Neural crest cell (in vitro differentiated cells): ENCODE results near the gene PANK4. TPM values are rescaled to one million over a fixed set of nuclear protein-coding genes. Genes with fewer than 3 reads are reported as not detected.
A peak's percentile ranks its signal among the peaks of the same experiment; 100 is the strongest.
"Not testable (repeated sequence)": the region's sequence is repeated elsewhere in the genome, so short reads cannot be mapped to it uniquely, and the experiment has no call there.

Experiments
- DNase-seq: peaks from one replicate; pipeline ENCODE4 v3.0.0; 2021; ENCODE audit warnings: low read depth, mixed read lengths, low spot score
- H3K27ac Mint-ChIP-seq: one replicate; pipeline ENCODE4 v1.8.0; 2021; ENCODE audit warnings: mild to moderate bottlenecking, mixed read lengths; ENCODE audit not compliant: unreplicated experiment
- H3K27me3 Mint-ChIP-seq: 2 replicates; pipeline ENCODE4 v1.8.0; 2021; ENCODE audit warnings: low read depth, mild to moderate bottlenecking, mixed read lengths
- H3K36me3 Mint-ChIP-seq: 2 replicates; pipeline ENCODE4 v1.8.0; 2021; ENCODE audit warnings: low read depth, mild to moderate bottlenecking, mixed read lengths
- H3K4me1 Mint-ChIP-seq: 2 replicates; pipeline ENCODE4 v1.8.0; 2021; ENCODE audit warnings: mixed read lengths
- H3K4me3 Mint-ChIP-seq: one replicate; pipeline ENCODE4 v1.8.0; 2021; ENCODE audit warnings: mild to moderate bottlenecking, mixed read lengths
- H3K9me3 Mint-ChIP-seq: 2 replicates; pipeline ENCODE4 v1.8.0; 2021; ENCODE audit warnings: mixed read lengths
- total RNA-seq: library from RNA; stranded (reverse); gene quantifications from 2 replicates; pipeline ENCODE4 v1.2.1, GENCODE V29; 2021
- TF ChIP-seq, protein P1 (sequence below): fragments of 200-600 bp; sonication (generic); conservative IDR thresholded peaks from 2 replicates; pipeline ENCODE4 v1.5.0; 2021; ENCODE audit warnings: antibody characterized with exemption, mild to moderate bottlenecking

PANK4 gene
- total RNA-seq, 1 donor from 2014 or later: 65.5 TPM

DNA sequence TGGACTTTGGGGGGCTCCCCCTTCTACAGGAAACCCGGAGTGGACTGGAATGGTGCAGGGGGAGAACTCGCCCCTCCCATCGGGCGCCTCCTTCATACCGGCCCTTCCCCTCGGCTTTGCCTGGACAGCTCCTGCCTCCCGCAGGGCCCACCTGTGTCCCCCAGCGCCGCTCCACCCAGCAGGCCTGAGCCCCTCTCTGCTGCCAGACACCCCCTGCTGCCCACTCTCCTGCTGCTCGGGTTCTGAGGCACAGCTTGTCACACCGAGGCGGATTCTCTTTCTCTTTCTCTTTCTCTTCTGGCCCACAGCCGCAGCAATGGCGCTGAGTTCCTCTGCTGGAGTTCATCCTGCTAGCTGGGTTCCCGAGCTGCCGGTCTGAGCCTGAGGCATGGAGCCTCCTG, 29.9 kb upstream of the PANK4 start, which contains the start of gene TNFRSF14:
Gene TNFRSF14 (plus strand): TSS at position 95 of the 401 bp plus-strand sequence. CDS start 294 bp downstream, at position 389.
- H3K27ac Mint-ChIP-seq: peak within 1 kb of the TSS; percentile 86
- TF ChIP-seq, protein P1, sequence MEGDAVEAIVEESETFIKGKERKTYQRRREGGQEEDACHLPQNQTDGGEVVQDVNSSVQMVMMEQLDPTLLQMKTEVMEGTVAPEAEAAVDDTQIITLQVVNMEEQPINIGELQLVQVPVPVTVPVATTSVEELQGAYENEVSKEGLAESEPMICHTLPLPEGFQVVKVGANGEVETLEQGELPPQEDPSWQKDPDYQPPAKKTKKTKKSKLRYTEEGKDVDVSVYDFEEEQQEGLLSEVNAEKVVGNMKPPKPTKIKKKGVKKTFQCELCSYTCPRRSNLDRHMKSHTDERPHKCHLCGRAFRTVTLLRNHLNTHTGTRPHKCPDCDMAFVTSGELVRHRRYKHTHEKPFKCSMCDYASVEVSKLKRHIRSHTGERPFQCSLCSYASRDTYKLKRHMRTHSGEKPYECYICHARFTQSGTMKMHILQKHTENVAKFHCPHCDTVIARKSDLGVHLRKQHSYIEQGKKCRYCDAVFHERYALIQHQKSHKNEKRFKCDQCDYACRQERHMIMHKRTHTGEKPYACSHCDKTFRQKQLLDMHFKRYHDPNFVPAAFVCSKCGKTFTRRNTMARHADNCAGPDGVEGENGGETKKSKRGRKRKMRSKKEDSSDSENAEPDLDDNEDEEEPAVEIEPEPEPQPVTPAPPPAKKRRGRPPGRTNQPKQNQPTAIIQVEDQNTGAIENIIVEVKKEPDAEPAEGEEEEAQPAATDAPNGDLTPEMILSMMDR: no peak
- DNase-seq: no peak
- H3K9me3 Mint-ChIP-seq: no peaks in the 10 kb centered on the region
- no peak within 1 kb of the TSS for H3K4me3 Mint-ChIP-seq
- peaks cover 4% of the 10 kb centered on the region for H3K4me1 Mint-ChIP-seq
- H3K27me3 Mint-ChIP-seq: no peaks in the 10 kb centered on the region
- no peaks in the 10 kb centered on the region for H3K36me3 Mint-ChIP-seq

DNA sequence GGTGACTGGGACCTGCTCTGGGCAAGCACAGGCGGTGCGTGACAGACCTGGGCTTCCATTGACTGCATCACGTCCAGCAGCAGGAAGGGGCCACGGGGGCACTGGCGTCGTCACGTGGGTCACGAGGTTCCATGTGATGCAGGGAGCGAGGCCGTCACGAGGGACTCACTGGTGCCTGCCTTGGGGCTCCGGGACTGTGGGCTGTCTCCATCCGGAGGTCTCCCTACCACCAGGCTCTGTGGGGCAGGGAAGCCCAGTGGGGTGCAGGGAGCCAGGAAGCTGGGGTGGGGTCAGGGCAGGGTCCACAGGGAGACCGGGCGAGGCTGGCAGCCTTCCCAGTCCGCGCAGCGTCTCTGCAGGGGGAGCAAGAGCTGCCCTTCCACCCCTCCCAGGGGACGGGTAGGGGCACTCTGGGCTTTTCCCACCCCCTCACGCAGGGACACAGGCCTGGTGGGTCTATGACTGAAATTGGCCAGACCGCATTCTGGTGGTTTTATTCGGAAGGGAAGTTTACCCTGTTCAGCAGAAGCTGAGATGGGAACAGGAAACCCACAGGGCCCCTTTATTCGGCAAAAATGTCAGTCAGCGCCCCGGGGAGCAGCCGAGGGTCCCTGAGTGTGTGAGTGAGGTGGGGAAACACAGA, 29.4 kb upstream of the PANK4 start:
- Mint-ChIP-seq H3K36me3 (no peaks in the 10 kb centered on the region), H3K9me3 (no peaks in the 10 kb centered on the region), H3K4me3 (no peak overlapping the region), H3K27me3 (no peaks in the 10 kb centered on the region), H3K4me1 (peaks cover 4% of the 10 kb centered on the region), H3K27ac (no peak overlapping the region)
- DNase-seq: no peak
- TF ChIP-seq, protein P1: no peak

DNA sequence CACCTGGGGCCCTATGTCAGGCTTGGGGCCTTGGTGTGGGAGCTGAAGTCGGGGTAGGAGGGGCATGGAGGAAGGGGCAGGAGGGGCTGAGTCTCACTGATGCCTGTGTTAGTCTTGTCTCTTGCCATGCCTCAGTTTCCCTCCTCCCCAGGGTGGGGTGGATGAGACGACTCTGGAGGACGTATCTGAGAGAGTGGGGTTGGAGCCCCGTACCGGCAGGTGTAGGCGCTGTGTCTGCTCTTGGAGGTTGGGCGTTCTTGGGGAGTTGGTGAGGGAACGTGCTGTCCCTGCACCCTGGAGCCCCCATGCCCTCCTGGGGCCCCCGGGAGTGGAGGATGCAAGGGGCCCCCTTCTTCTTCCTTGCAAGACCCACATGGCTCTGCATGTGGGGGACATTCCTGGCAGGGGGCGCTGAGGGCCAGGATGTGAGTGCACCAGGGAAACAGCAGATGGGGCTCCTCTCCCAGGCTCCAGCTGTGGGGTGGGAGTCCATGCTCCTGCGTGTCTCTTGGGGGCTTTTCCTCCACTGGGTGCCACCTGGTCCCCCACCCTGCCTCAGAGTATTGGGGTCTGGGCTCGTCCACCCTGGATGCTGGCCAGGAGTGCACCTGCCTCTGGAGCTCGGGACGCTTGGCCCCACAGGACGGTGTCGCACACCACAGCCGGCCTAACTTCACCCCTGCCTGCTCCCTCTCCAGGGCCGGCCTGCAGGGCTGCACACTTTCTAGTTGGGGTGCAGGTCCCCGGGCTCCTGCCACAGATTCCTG, 28.4 kb upstream of the PANK4 start:
- peaks cover 4% of the 10 kb centered on the region for H3K4me1 Mint-ChIP-seq
- TF ChIP-seq, protein P1: peak; percentile 45
- no peaks in the 10 kb centered on the region for H3K36me3 Mint-ChIP-seq
- H3K9me3 Mint-ChIP-seq: no peaks in the 10 kb centered on the region
- no peaks in the 10 kb centered on the region for H3K27me3 Mint-ChIP-seq
- no peak overlapping the region for H3K4me3 Mint-ChIP-seq
- H3K27ac Mint-ChIP-seq: no peak overlapping the region
- DNase-seq: no peak

DNA sequence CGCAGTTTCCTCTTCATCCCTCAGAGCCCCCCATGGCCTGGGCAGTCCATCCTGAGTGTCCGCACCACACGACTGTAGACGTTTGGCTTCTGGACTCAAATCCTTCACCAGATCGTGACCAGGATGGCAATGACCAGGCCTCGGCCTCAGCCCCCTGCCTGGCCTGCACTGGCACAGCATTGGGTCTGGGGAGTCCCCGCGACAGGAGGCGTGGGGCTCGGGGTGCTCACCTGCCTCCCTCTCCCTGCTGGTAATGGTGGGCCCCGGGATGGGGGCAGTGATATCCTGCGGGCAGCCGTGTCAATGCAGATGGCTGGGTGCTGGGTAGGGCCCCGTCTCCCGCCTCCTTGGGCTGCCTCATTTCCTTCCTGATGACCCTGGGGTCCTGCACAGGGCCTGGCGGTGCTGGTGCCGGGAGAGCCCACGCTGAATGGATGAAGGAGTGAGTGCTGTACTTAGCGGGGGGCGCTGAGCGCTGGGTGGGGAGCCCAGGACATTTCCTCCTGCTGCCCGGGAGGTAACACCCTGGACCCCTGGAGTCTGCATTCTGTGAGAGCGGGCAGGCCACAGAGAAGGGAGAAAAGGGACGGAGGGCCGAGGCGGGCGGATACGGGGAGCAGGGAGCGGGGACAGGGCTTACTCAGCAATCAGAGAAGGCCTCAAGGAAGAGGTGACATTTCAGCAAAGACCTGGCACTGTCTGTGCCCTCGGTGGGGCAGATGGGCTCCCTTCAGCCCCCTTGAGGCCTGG, 27.6 kb upstream of the PANK4 start:
- TF ChIP-seq, protein P1: no peak
- Mint-ChIP-seq H3K9me3 (no peaks in the 10 kb centered on the region), H3K4me3 (no peak overlapping the region), H3K27me3 (no peaks in the 10 kb centered on the region), H3K4me1 (peaks cover 4% of the 10 kb centered on the region), H3K36me3 (no peaks in the 10 kb centered on the region), H3K27ac (no peak overlapping the region)
- no peak for DNase-seq

DNA sequence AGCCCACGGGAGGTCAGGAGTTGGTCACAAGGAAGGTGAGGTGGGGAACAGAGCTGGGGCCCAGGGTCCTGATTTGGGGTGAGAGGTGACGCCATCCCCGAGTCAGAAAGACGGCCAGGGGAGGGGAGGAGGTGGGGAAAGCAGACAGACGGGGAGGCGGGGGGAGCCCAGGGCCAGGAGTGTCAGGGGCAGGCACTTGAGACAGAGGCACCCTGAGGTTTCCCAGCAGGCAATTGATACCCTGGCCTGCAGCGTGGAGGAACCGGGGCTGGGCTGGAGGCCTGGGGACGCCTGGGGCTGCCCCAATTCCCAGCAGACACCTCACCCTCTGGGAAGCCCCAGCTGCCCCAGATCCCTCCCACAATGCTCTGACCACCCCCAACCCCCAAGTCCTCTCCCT, 26.7 kb upstream of the PANK4 start:
- not testable (repeated sequence) for H3K36me3 Mint-ChIP-seq, H3K4me3 Mint-ChIP-seq, H3K9me3 Mint-ChIP-seq, H3K27me3 Mint-ChIP-seq, DNase-seq, H3K27ac Mint-ChIP-seq
- peaks cover 12% of the 10 kb centered on the region for H3K4me1 Mint-ChIP-seq
